IMR-90 (cell line): Measurements from ENCODE around the gene MEIS1. TPM values are rescaled to one million over a fixed set of nuclear protein-coding genes. Genes with fewer than 3 reads are reported as not detected.

Source experiments
- ATAC-seq: fragments of 200-7000 bp; cut with Tn5 transposase; 2 replicates; pipeline ENCODE4 v1.9.1; 2020; ENCODE audit warnings: low read depth, mild to moderate bottlenecking, moderate library complexity
- BruUV-seq: library from RNA; stranded (reverse); fragments of 400-500 nt; replicated peaks from 2 replicates; lab custom pipeline; 2021; lab: Mats Ljungman, UMichigan
- CTCF ChIA-PET: fragments of 300-600 bp; formaldehyde crosslinking; extraction: SDS; loops from one replicate; lab custom pipeline; 2021; ENCODE audit warnings: antibody characterized with exemption; lab: Yijun Ruan, JAX
- POLR2A ChIA-PET: fragments of 300-600 bp; sonication (Branson Sonifier 250); formaldehyde crosslinking; loops from one replicate; lab custom pipeline; 2022; ENCODE audit warnings: antibody characterized with exemption; ENCODE audit not compliant: unreplicated experiment; lab: Charles Lee
- DNase-seq: peaks from one replicate; pipeline ENCODE4 v3.0.0; 2013
- H2AFZ ChIP-seq: replicated peaks from 2 replicates; pipeline ENCODE3; 2013; ENCODE audit warnings: low read length, mild to moderate bottlenecking; ENCODE audit not compliant: poor library complexity
- H2AK5ac ChIP-seq: 2 replicates; pipeline ENCODE4 v1.6.1; 2013; ENCODE audit warnings: low read depth, low read length, inconsistent platforms
- H2AK9ac ChIP-seq: replicated peaks from 2 replicates; pipeline ENCODE3; 2013; ENCODE audit warnings: mild to moderate bottlenecking, low read depth, low read length, moderate library complexity; ENCODE audit not compliant: poor library complexity
- H2BK120ac ChIP-seq: 2 replicates; pipeline ENCODE4 v1.6.1; 2013; ENCODE audit warnings: low read depth, low read length, inconsistent platforms
- H2BK15ac ChIP-seq: 3 replicates; pipeline ENCODE4 v1.6.1; 2013; ENCODE audit warnings: low read depth, low read length, inconsistent platforms
- H2BK20ac ChIP-seq: 2 replicates; pipeline ENCODE4 v1.6.1; 2013; ENCODE audit warnings: low read depth, mild to moderate bottlenecking, inconsistent platforms, low read length, moderate library complexity
- H2BK5ac ChIP-seq: 2 replicates; pipeline ENCODE4 v1.6.1; 2013; ENCODE audit warnings: mild to moderate bottlenecking, low read depth, low read length, inconsistent platforms; ENCODE audit not compliant: poor library complexity, severe bottlenecking
- H3K14ac ChIP-seq: replicated peaks from 2 replicates; pipeline ENCODE4 v1.6.1; 2013; ENCODE audit warnings: low read depth, low read length, inconsistent platforms
- H3K18ac ChIP-seq: 2 replicates; pipeline ENCODE4 v1.6.1; 2013; ENCODE audit warnings: low read depth, low read length, control low read depth
- H3K23ac ChIP-seq: 2 replicates; pipeline ENCODE4 v1.6.1; 2013; ENCODE audit warnings: low read depth, low read length, inconsistent platforms
- H3K27ac ChIP-seq: 2 replicates; pipeline ENCODE4 v1.5.1; 2013; ENCODE audit warnings: mild to moderate bottlenecking, control low read depth, low read length; ENCODE audit not compliant: insufficient read depth
- H3K27me3 ChIP-seq: 2 replicates; pipeline ENCODE4 v1.6.1; 2013; ENCODE audit warnings: low read length; ENCODE audit not compliant: control insufficient read depth, insufficient read depth
- H3K36me3 ChIP-seq: 2 replicates; pipeline ENCODE4 v1.6.1; 2013; ENCODE audit warnings: low read length, mixed read lengths; ENCODE audit not compliant: control insufficient read depth, insufficient read depth
- H3K4ac ChIP-seq: 2 replicates; pipeline ENCODE4 v1.6.1; 2013; ENCODE audit warnings: low read depth, low read length, inconsistent platforms
- H3K4me1 ChIP-seq: 2 replicates; pipeline ENCODE4 v1.6.1; 2013; ENCODE audit warnings: low read length, mixed read lengths; ENCODE audit not compliant: control insufficient read depth, insufficient read depth
- H3K4me2 ChIP-seq: 2 replicates; pipeline ENCODE4 v1.6.1; 2013; ENCODE audit warnings: low read depth, mild to moderate bottlenecking, control low read depth, low read length, moderate library complexity
- H3K4me3 ChIP-seq: 2 replicates; pipeline ENCODE4 v1.5.1; 2013; ENCODE audit warnings: low read depth, mild to moderate bottlenecking, control low read depth, low read length, moderate library complexity; ENCODE audit not compliant: insufficient read depth
- H3K56ac ChIP-seq: 2 replicates; pipeline ENCODE4 v1.6.1; 2013; ENCODE audit warnings: low read length, inconsistent platforms; ENCODE audit not compliant: insufficient read depth; ENCODE audit errors: extremely low read depth
- H3K79me1 ChIP-seq, 2 experiments: 2 replicates each; pipeline ENCODE4 v1.6.1; 2013; ENCODE audit warnings: low read length in 2 of 2, inconsistent platforms in 1 of 2, low read depth in 1 of 2
- H3K9ac ChIP-seq: 2 replicates; pipeline ENCODE4 v1.6.1; 2013; ENCODE audit warnings: low read depth, low read length, control low read depth
- H3K9me1 ChIP-seq: 2 replicates; pipeline ENCODE4 v1.6.1; 2013; ENCODE audit warnings: low read length, inconsistent platforms; ENCODE audit not compliant: insufficient read depth
- H3K9me3 ChIP-seq: 2 replicates; pipeline ENCODE4 v1.6.1; 2013; ENCODE audit warnings: low read length; ENCODE audit not compliant: control insufficient read depth, insufficient read depth
- H4K20me1 ChIP-seq: 2 replicates; pipeline ENCODE4 v1.6.1; 2013; ENCODE audit warnings: low read length, inconsistent platforms; ENCODE audit not compliant: insufficient read depth
- H4K5ac ChIP-seq: 2 replicates; pipeline ENCODE4 v1.6.1; 2013; ENCODE audit warnings: mild to moderate bottlenecking, low read depth, low read length, control low read depth
- H4K8ac ChIP-seq, 2 experiments: 2 replicates each; pipeline ENCODE4 v1.6.1; 2013; ENCODE audit warnings: low read depth in 2 of 2, low read length in 2 of 2, control low read depth in 1 of 2, inconsistent platforms in 1 of 2
- H4K91ac ChIP-seq: 2 replicates; pipeline ENCODE4 v1.6.1; 2013; ENCODE audit warnings: low read depth, low read length, inconsistent platforms; ENCODE audit not compliant: insufficient read depth
- WGBS, 2 experiments: methylation state at CpG; one replicate each; pipeline versions ENCODE4 v1.1.5 to v1.1.7; 2013; ENCODE audit warnings: missing lambda C conversion rate in 2 of 2; ENCODE audit not compliant: insufficient read length in 1 of 2; ENCODE audit errors: extremely low coverage in 2 of 2; 5-methylcytosine and 5-hydroxymethylcytosine counted together
- dilution Hi-C: fragments of 300-500 bp; cut with HindIII; formaldehyde crosslinking; loops from one replicate; pipeline ENCODE4 v1.14.3; 2018; ENCODE audit warnings: low sequenced_read_pairs; ENCODE audit not compliant: unreplicated experiment
- in situ Hi-C: fragments of 300-500 bp; cut with MboI; formaldehyde crosslinking; loops from 3 replicates; pipeline ENCODE4 v1.14.3; 2019; ENCODE audit warnings: low sequenced_read_pairs, inconsistent platforms, mixed read lengths
- intact Hi-C: fragments of 100-400 bp; cut with micrococcal nuclease; formaldehyde crosslinking; loops from 2 replicates; pipeline ENCODE4 v1.10.0; 2022
- polyA plus RNA-seq, 3 experiments: library from polyadenylated mRNA; depleted of rRNA; stranded (reverse); fragments of >200 nt; gene quantifications; 2 replicates each; pipeline ENCODE4 v1.2.3, GENCODE V29; 2012; ENCODE audit warnings: low replicate concordance in 1 of 3
- total RNA-seq: library from RNA; depleted of rRNA; stranded (reverse); fragments of >200 nt; gene quantifications from 2 replicates; pipeline ENCODE4 v1.2.3, GENCODE V29; 2012
- TF ChIP-seq, protein P1 (sequence below): conservative IDR thresholded peaks from 2 replicates; pipeline ENCODE4 v1.5.1; 2012; ENCODE audit warnings: mild to moderate bottlenecking, low read depth, low read length, improper control_type of control experiment

The MEIS1 gene
- total and polyA plus RNA-seq, 2 of the 4 experiments (the other 2 are of a cell fraction) = 54.4 to 157 TPM

DNA sequence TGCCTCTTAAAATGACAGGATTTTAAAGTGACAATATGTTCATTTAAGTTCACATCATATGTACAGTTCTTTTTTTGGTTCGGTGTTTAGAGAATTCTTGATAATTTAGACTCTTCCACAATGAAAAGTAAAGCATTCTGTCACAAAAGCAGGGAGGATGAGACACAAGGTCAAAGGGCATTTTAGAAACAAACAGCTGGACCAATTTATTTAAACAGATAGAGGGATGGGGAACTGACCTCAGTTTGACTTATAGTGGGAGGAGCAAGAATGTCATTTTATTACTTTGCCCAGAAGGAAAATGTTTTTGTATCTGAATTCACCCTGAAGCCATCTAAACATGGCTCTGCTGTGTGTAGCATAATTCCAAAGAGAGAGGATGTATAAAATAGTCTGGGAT lies 128.5 kb downstream of the MEIS1 start:
- no peak overlapping the region for H2AK5ac ChIP-seq
- dilution Hi-C loops = no loop called here
- TF ChIP-seq, protein P1, sequence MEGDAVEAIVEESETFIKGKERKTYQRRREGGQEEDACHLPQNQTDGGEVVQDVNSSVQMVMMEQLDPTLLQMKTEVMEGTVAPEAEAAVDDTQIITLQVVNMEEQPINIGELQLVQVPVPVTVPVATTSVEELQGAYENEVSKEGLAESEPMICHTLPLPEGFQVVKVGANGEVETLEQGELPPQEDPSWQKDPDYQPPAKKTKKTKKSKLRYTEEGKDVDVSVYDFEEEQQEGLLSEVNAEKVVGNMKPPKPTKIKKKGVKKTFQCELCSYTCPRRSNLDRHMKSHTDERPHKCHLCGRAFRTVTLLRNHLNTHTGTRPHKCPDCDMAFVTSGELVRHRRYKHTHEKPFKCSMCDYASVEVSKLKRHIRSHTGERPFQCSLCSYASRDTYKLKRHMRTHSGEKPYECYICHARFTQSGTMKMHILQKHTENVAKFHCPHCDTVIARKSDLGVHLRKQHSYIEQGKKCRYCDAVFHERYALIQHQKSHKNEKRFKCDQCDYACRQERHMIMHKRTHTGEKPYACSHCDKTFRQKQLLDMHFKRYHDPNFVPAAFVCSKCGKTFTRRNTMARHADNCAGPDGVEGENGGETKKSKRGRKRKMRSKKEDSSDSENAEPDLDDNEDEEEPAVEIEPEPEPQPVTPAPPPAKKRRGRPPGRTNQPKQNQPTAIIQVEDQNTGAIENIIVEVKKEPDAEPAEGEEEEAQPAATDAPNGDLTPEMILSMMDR = no peak

More for the DNA sequence above, 128.5 kb downstream of the MEIS1 start:
- Histone ChIP-seq H4K20me1 (peaks cover 51% of the 10 kb centered on the region), H2AK9ac (no peak overlapping the region), H3K4me3 (no peak overlapping the region), H3K4ac (no peak overlapping the region), H3K9me3 (no peaks in the 10 kb centered on the region), H3K56ac (no peak overlapping the region), H2BK120ac (no peak overlapping the region), H3K79me1 (peaks cover 27 to 70% of the 10 kb centered on the region in 2 experiments; a peak in 3 of 4 replicates), H3K9me1 (peaks cover 12% of the 10 kb centered on the region), H3K4me2 (no peak overlapping the region), H3K27ac (no peak overlapping the region), H2BK5ac (peak overlapping the region; percentile 54), H3K4me1 (peaks cover 26% of the 10 kb centered on the region), H3K27me3 (no peaks in the 10 kb centered on the region), H2BK15ac (no peak overlapping the region), H4K8ac (no peak overlapping the region), H2AFZ (no peak overlapping the region), H3K23ac (no peak overlapping the region), H4K5ac (no peak overlapping the region), H3K9ac (no peak overlapping the region), H3K18ac (no peak overlapping the region), H3K14ac (no peak overlapping the region), H3K36me3 (peaks cover 28% of the 10 kb centered on the region), H4K91ac (no peak overlapping the region), H2BK20ac (no peak overlapping the region)
- DNase-seq (no peak), ATAC-seq (peak; percentile 21)
- intact Hi-C loops = no loop called here
- WGBS, 2 experiments = no CpG with 5 or more reads among the region's 1 CpG
- ChIA-PET CTCF (no interaction called here), POLR2A (no interaction called here)
- in situ Hi-C loops = no loop called here
- BruUV-seq = no TSS peak
